ENCODE measurements around the gene KAT5.

- no peak for TF ChIP-seq POLR2AphosphoS5 (IDR thresholded peaks at IDR 0.05)
- TF ChIP-seq CTCF (IDR thresholded peaks at IDR 0.05): no peak
Measured at GRCh38 chr11:65696802-65697552, 15.1 kb upstream of the KAT5 start.
